WTC11 (cell line): ENCODE data around the gene SAA2. TPM values are rescaled to one million over a fixed set of nuclear protein-coding genes. Genes with fewer than 3 reads are reported as not detected.
"Not testable (repeated sequence)": the region's sequence is repeated elsewhere in the genome, so short reads cannot be mapped to it uniquely, and the experiment has no call there.

ENCODE experiments used
- ATAC-seq: fragments of 200-7000 bp; cut with Tn5 transposase; 2 replicates; pipeline ENCODE4 v1.10.0; 2021; ENCODE audit warnings: mild to moderate bottlenecking, moderate library complexity
- CTCF ChIA-PET: fragments of 300-600 bp; sonication (Branson Sonifier 250); formaldehyde crosslinking; loops from one replicate; lab custom pipeline; 2021; ENCODE audit warnings: antibody characterized with exemption; lab: Charles Lee
- POLR2A ChIA-PET: fragments of 350-600 bp; sonication (Branson Sonifier 250); formaldehyde crosslinking; loops from one replicate; lab custom pipeline; 2021; ENCODE audit warnings: antibody characterized with exemption; lab: Charles Lee
- DNase-seq: peaks from one replicate; pipeline ENCODE4 v3.0.0; 2021; ENCODE audit warnings: low spot score
- H3K27ac Mint-ChIP-seq: 2 replicates; pipeline ENCODE4 v1.8.0; 2021; ENCODE audit warnings: mixed read lengths
- H3K27me3 Mint-ChIP-seq: 2 replicates; pipeline ENCODE4 v1.8.0; 2021; ENCODE audit warnings: low read depth, mild to moderate bottlenecking, moderate library complexity, mixed read lengths
- H3K36me3 Mint-ChIP-seq: 2 replicates; pipeline ENCODE4 v1.8.0; 2021; ENCODE audit warnings: mixed read lengths
- H3K4me1 Mint-ChIP-seq: 2 replicates; pipeline ENCODE4 v1.8.0; 2022; ENCODE audit warnings: mixed read lengths
- H3K4me3 Mint-ChIP-seq: 2 replicates; pipeline ENCODE4 v1.8.0; 2021; ENCODE audit warnings: mild to moderate bottlenecking, moderate library complexity, mixed read lengths
- H3K9me3 Mint-ChIP-seq: 2 replicates; pipeline ENCODE4 v1.8.0; 2021; ENCODE audit warnings: mixed read lengths
- ATF1 ChIP-seq: sonication (generic); formaldehyde crosslinking; IDR thresholded peaks from 2 replicates; pipeline ENCODE4 v1.8.1; 2023; ENCODE audit warnings: mild to moderate bottlenecking, moderate library complexity, missing genetic modification reagents
- ATF3 ChIP-seq: sonication (generic); formaldehyde crosslinking; conservative IDR thresholded peaks from 2 replicates; pipeline ENCODE4 v1.8.1; 2022; ENCODE audit warnings: mild to moderate bottlenecking, missing genetic modification reagents
- ELF4 ChIP-seq: sonication (generic); formaldehyde crosslinking; IDR thresholded peaks from 2 replicates; pipeline ENCODE4 v1.8.1; 2022; ENCODE audit warnings: low read depth, mild to moderate bottlenecking, moderate library complexity, missing genetic modification reagents
- FOXK1 ChIP-seq: sonication (generic); formaldehyde crosslinking; IDR thresholded peaks from 2 replicates; pipeline ENCODE4 v1.8.0; 2022; ENCODE audit warnings: mild to moderate bottlenecking, moderate library complexity, missing genetic modification reagents
- FOXP1 ChIP-seq: sonication (generic); formaldehyde crosslinking; IDR thresholded peaks from 2 replicates; pipeline ENCODE4 v1.8.0; 2022; ENCODE audit warnings: missing genetic modification reagents, mild to moderate bottlenecking, moderate library complexity, borderline replicate concordance
- GABPB1 ChIP-seq: sonication (generic); formaldehyde crosslinking; IDR thresholded peaks from 2 replicates; pipeline ENCODE4 v1.8.1; 2023; ENCODE audit warnings: mild to moderate bottlenecking, missing genetic modification reagents
- JUN ChIP-seq: sonication (generic); formaldehyde crosslinking; IDR thresholded peaks from 2 replicates; pipeline ENCODE4 v1.8.0; 2023; ENCODE audit warnings: mild to moderate bottlenecking, missing genetic modification reagents
- NFYB ChIP-seq: sonication (generic); formaldehyde crosslinking; conservative IDR thresholded peaks from 2 replicates; pipeline ENCODE4 v1.8.0; 2022; ENCODE audit warnings: low read depth, missing genetic modification reagents
- NR1H2 ChIP-seq: sonication (generic); formaldehyde crosslinking; IDR thresholded peaks from 2 replicates; pipeline ENCODE4 v1.9.0; 2021; ENCODE audit warnings: mild to moderate bottlenecking, moderate library complexity, missing genetic modification reagents
- NR2C2 ChIP-seq: sonication (generic); formaldehyde crosslinking; IDR thresholded peaks from 2 replicates; pipeline ENCODE4 v1.8.0; 2022; ENCODE audit warnings: mild to moderate bottlenecking, missing genetic modification reagents
- RELA ChIP-seq: sonication (generic); formaldehyde crosslinking; IDR thresholded peaks from 2 replicates; pipeline ENCODE4 v1.8.1; 2022; ENCODE audit warnings: missing genetic modification reagents, mild to moderate bottlenecking, borderline replicate concordance
- RORB ChIP-seq: fragments of 250-450 bp; sonication (Bioruptor Pico); IDR thresholded peaks from 2 replicates; pipeline ENCODE4 v1.9.0; 2021; ENCODE audit warnings: mild to moderate bottlenecking
- TEAD1 ChIP-seq: sonication (generic); formaldehyde crosslinking; IDR thresholded peaks from 2 replicates; pipeline ENCODE4 v1.8.0; 2022; ENCODE audit warnings: mild to moderate bottlenecking, missing genetic modification reagents
- ZBTB21 ChIP-seq: sonication (generic); formaldehyde crosslinking; IDR thresholded peaks from 2 replicates; pipeline ENCODE4 v1.8.1; 2023; ENCODE audit warnings: mild to moderate bottlenecking, missing genetic modification reagents, borderline replicate concordance
- ZNF121 ChIP-seq: sonication (generic); formaldehyde crosslinking; IDR thresholded peaks from 2 replicates; pipeline ENCODE4 v1.8.0; 2023; ENCODE audit warnings: missing genetic modification reagents
- total RNA-seq: library from RNA; stranded (reverse); gene quantifications from 3 replicates; pipeline ENCODE4 v1.2.3, GENCODE V29; 2021
- TF ChIP-seq, protein P1 (sequence below): fragments of 200-600 bp; IDR thresholded peaks from 2 replicates; pipeline ENCODE4 v1.8.0; 2022; ENCODE audit warnings: antibody characterized with exemption
- TF ChIP-seq, protein P2 (sequence below): fragments of 250-450 bp; sonication (Bioruptor Pico); IDR thresholded peaks from 2 replicates; pipeline ENCODE4 v2.1.2; 2022; ENCODE audit warnings: mild to moderate bottlenecking, moderate library complexity
- TF ChIP-seq, protein P3 (sequence below): sonication (generic); formaldehyde crosslinking; IDR thresholded peaks from 2 replicates; pipeline ENCODE4 v1.8.0; 2023; ENCODE audit warnings: missing genetic modification reagents
- TF ChIP-seq, protein P4 (sequence below): sonication (generic); formaldehyde crosslinking; IDR thresholded peaks from 2 replicates; pipeline ENCODE4 v1.8.1; 2023; ENCODE audit warnings: mild to moderate bottlenecking, missing genetic modification reagents

Gene SAA2
- total RNA-seq, 1 experiment from 2014 or later = 5.0 TPM

- ATAC-seq (no peak), DNase-seq (no peak)
- no peak overlapping the region for H3K27ac Mint-ChIP-seq
- no peak for TF ChIP-seq FOXK1 (CRISPR knock-in tag)
- no peak for TF ChIP-seq ATF1 (CRISPR knock-in tag)
- TF ChIP-seq RELA (CRISPR knock-in tag) = no peak
- TF ChIP-seq, protein P1, sequence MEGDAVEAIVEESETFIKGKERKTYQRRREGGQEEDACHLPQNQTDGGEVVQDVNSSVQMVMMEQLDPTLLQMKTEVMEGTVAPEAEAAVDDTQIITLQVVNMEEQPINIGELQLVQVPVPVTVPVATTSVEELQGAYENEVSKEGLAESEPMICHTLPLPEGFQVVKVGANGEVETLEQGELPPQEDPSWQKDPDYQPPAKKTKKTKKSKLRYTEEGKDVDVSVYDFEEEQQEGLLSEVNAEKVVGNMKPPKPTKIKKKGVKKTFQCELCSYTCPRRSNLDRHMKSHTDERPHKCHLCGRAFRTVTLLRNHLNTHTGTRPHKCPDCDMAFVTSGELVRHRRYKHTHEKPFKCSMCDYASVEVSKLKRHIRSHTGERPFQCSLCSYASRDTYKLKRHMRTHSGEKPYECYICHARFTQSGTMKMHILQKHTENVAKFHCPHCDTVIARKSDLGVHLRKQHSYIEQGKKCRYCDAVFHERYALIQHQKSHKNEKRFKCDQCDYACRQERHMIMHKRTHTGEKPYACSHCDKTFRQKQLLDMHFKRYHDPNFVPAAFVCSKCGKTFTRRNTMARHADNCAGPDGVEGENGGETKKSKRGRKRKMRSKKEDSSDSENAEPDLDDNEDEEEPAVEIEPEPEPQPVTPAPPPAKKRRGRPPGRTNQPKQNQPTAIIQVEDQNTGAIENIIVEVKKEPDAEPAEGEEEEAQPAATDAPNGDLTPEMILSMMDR = no peak
- ChIA-PET CTCF (no interaction called here), POLR2A (no interaction called here)
- no peaks in the 10 kb centered on the region for H3K4me1 Mint-ChIP-seq
- peaks cover 4% of the 10 kb centered on the region for H3K36me3 Mint-ChIP-seq
- H3K9me3 Mint-ChIP-seq = peaks cover 4% of the 10 kb centered on the region; the same call in 1 of the 2 replicates
- no peak overlapping the region for H3K4me3 Mint-ChIP-seq
- H3K27me3 Mint-ChIP-seq = no peaks in the 10 kb centered on the region
Observed at GRCh38 chr11:18271206-18271605, 22.7 kb upstream of the SAA2 start.

GRCh38 chr11:18270102-18270501, 21.6 kb upstream of the SAA2 start:
- peak; percentile 22 for ATAC-seq
- POLR2A ChIA-PET = interaction anchor here (1.0 kb wide), 1 partner anchor 27 kb away, joined by 3 read pairs; no protein-coding TSS in a partner anchor
- no peak for TF ChIP-seq TEAD1
- TF ChIP-seq, protein P2, sequence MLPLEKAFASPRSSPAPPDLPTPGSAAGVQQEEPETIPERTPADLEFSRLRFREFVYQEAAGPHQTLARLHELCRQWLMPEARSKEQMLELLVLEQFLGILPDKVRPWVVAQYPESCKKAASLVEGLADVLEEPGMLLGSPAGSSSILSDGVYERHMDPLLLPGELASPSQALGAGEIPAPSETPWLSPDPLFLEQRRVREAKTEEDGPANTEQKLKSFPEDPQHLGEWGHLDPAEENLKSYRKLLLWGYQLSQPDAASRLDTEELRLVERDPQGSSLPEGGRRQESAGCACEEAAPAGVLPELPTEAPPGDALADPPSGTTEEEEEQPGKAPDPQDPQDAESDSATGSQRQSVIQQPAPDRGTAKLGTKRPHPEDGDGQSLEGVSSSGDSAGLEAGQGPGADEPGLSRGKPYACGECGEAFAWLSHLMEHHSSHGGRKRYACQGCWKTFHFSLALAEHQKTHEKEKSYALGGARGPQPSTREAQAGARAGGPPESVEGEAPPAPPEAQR (CRISPR knock-in tag) = no peak
- no peak for TF ChIP-seq NR1H2 (CRISPR knock-in tag)
- no peak for TF ChIP-seq ZBTB21 (CRISPR knock-in tag)
- TF ChIP-seq, protein P3, sequence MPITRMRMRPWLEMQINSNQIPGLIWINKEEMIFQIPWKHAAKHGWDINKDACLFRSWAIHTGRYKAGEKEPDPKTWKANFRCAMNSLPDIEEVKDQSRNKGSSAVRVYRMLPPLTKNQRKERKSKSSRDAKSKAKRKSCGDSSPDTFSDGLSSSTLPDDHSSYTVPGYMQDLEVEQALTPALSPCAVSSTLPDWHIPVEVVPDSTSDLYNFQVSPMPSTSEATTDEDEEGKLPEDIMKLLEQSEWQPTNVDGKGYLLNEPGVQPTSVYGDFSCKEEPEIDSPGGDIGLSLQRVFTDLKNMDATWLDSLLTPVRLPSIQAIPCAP (CRISPR knock-in tag) = no peak
- no peak for TF ChIP-seq JUN (CRISPR knock-in tag)
- no peak for TF ChIP-seq NFYB
- no peak for TF ChIP-seq ZNF121 (CRISPR knock-in tag)
- no peak for TF ChIP-seq RORB (CRISPR knock-in tag)
- TF ChIP-seq NR2C2 (CRISPR knock-in tag) = no peak
- no peak for TF ChIP-seq FOXP1
- TF ChIP-seq ATF3 (CRISPR knock-in tag) = no peak
- TF ChIP-seq, protein P4, sequence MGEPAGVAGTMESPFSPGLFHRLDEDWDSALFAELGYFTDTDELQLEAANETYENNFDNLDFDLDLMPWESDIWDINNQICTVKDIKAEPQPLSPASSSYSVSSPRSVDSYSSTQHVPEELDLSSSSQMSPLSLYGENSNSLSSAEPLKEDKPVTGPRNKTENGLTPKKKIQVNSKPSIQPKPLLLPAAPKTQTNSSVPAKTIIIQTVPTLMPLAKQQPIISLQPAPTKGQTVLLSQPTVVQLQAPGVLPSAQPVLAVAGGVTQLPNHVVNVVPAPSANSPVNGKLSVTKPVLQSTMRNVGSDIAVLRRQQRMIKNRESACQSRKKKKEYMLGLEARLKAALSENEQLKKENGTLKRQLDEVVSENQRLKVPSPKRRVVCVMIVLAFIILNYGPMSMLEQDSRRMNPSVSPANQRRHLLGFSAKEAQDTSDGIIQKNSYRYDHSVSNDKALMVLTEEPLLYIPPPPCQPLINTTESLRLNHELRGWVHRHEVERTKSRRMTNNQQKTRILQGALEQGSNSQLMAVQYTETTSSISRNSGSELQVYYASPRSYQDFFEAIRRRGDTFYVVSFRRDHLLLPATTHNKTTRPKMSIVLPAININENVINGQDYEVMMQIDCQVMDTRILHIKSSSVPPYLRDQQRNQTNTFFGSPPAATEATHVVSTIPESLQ (CRISPR knock-in tag) = no peak
- TF ChIP-seq ELF4 = no peak
- no peak for TF ChIP-seq GABPB1
- TF ChIP-seq, all 79 proteins: peak for 0
- H3K36me3 Mint-ChIP-seq = peaks cover 1% of the 10 kb centered on the region
- H3K9me3 Mint-ChIP-seq = peaks cover under 1% of the 10 kb centered on the region; the same call in 1 of the 2 replicates
- H3K27me3 Mint-ChIP-seq = no peaks in the 10 kb centered on the region
- H3K4me3 Mint-ChIP-seq = no peak overlapping the region
- no peak for DNase-seq
- no peak overlapping the region for H3K27ac Mint-ChIP-seq
- H3K4me1 Mint-ChIP-seq = no peaks in the 10 kb centered on the region
- CTCF ChIA-PET = interaction anchor here (0.9 to 2.3 kb wide), 6 partner anchors 21 to 155 kb away, joined by 3 to 40 read pairs (median 4); partner anchors contain the start of gene SAA2

DNA sequence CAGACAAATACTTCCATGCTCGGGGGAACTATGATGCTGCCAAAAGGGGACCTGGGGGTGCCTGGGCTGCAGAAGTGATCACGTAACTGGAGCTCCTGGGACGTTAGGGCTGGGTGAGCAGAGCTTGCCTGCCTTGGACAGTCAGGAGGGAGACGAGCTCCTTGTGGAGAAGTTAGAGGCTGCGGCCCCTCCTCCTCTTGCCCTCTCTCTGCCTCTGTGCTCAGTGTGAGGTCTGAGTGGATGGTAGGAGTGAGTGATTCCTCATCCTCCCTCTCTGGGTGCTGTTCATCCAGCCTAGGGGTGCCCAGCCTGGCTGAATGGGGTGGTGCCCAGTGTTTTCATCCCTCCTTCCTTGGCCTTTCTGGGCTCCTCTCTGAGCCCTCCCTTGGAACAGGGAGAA, 20.8 kb upstream of the SAA2 start:
- H3K27me3 Mint-ChIP-seq, POLR2A ChIA-PET, H3K4me1 Mint-ChIP-seq, H3K9me3 Mint-ChIP-seq, H3K27ac Mint-ChIP-seq, DNase-seq, H3K4me3 Mint-ChIP-seq, H3K36me3 Mint-ChIP-seq: not testable (repeated sequence)
- ATAC-seq = peak; percentile 54
- CTCF ChIA-PET = interaction anchor here (0.7 to 2.3 kb wide), 3 partner anchors 25 to 154 kb away, joined by 6 to 40 read pairs (median 10); no protein-coding TSS in a partner anchor

GRCh38 chr11:18267335-18268133, 19.1 kb upstream of the SAA2 start:
- POLR2A ChIA-PET, H3K27ac Mint-ChIP-seq, H3K27me3 Mint-ChIP-seq, H3K36me3 Mint-ChIP-seq, H3K9me3 Mint-ChIP-seq, ATAC-seq, CTCF ChIA-PET, H3K4me1 Mint-ChIP-seq, H3K4me3 Mint-ChIP-seq, DNase-seq: not testable (repeated sequence)
